ENCODE measurements around the gene FLOT2. TPM values are rescaled to one million over a fixed set of nuclear protein-coding genes. Genes with fewer than 3 reads are reported as not detected.
A peak's percentile ranks its signal among the peaks of the same experiment; 100 is the strongest.

Gene FLOT2
- total RNA-seq, 1 experiment from 2014 or later = 118 TPM

GRCh38 chr17:28846231-28846630 lies 51.3 kb downstream of the FLOT2 start:
- Histone ChIP-seq H3F3A (ENCODE audit: insufficient read depth, low read depth) (peaks cover 16% of the 10 kb centered on the region; the same call in 1 of the 2 replicates), H3K27ac (no peak overlapping the region), H3K4me2 (0 out of 2 replicates have a peak overlapping the region, but pooled peaks have one; percentile 15), H3K9me2 (ENCODE audit: insufficient read depth) (no peaks in the 10 kb centered on the region), H3K79me2 (ENCODE audit: low read depth) (peaks cover 17% of the 10 kb centered on the region), H4K20me1 (ENCODE audit: insufficient read depth) (no peaks in the 10 kb centered on the region), H3K4me3 (no peak overlapping the region), H3K4me1 (replicated peaks; ENCODE audit: insufficient read depth) (peaks cover 12% of the 10 kb centered on the region), H3K36me3 (ENCODE audit: low read depth) (no peaks in the 10 kb centered on the region), H3K27me3 (ENCODE audit: insufficient read depth, low read depth) (no peaks in the 10 kb centered on the region), H3K9me3 (ENCODE audit: insufficient read depth, low read depth) (no peaks in the 10 kb centered on the region), H2AFZ (no peak overlapping the region)
- DNase-seq = peak; percentile 17 to 49
- POLR2A ChIA-PET (ENCODE audit: unreplicated experiment) = interaction anchor here (0.6 kb wide), 1 partner anchor 1148 kb away, joined by 4 read pairs; no protein-coding TSS in a partner anchor
- intact Hi-C loops (cut with micrococcal nuclease; ENCODE audit: unreplicated experiment) = no loop called here
- CTCF ChIA-PET = interaction anchor here (0.6 kb wide), 1 partner anchor 83 kb away, joined by 3 read pairs; no protein-coding TSS in a partner anchor
- BruUV-seq (replicated peaks) = no TSS peak
- TF ChIP-seq CTCF (conservative IDR thresholded peaks at IDR 0.05) (no peak), EZH2 (IDR thresholded peaks at IDR 0.05; ENCODE audit: low read depth) (no peak)

GRCh38 chr17:28843816-28844148 lies 53.8 kb downstream of the FLOT2 start:
- peak overlapping the region; percentile 89; the same call in 1 of the 2 replicates for H3K4me2 ChIP-seq
- no TSS peak for BruUV-seq (replicated peaks)

GRCh38 chr17:28842282-28843012 lies 55.1 kb downstream of the FLOT2 start, which contains the start of gene FAM222B:
FAM222B (minus strand) TSS chr17:28842790; CDS start chr17:28766667, 76,123 bp downstream.
- ChIA-PET CTCF (no interaction called here), POLR2A (ENCODE audit: unreplicated experiment) (interaction anchor here (0.6 to 0.7 kb wide), 5 partner anchors 20 to 801 kb away, joined by 3 to 10 read pairs (median 6); no protein-coding TSS in a partner anchor)
- no peaks in the 10 kb centered on the region for H3K27me3 ChIP-seq (ENCODE audit: insufficient read depth, low read depth)
- peak within 1 kb of the TSS; percentile 89 for H3K4me2 ChIP-seq
- DNase-seq = peak; percentile 63 to 84
- H2AFZ ChIP-seq = peak within 1 kb of the TSS; percentile 100
- intact Hi-C loops (cut with micrococcal nuclease; ENCODE audit: unreplicated experiment) = no loop called here
- TF ChIP-seq EZH2 (IDR thresholded peaks at IDR 0.05; ENCODE audit: low read depth) (no peak), CTCF (conservative IDR thresholded peaks at IDR 0.05) (no peak)
- H3F3A ChIP-seq (ENCODE audit: insufficient read depth, low read depth) = peaks cover 16% of the 10 kb centered on the region; the same call in 1 of the 2 replicates
- no peaks in the 10 kb centered on the region for H3K9me2 ChIP-seq (ENCODE audit: insufficient read depth)
- H3K27ac ChIP-seq = 0 out of 2 replicates have a peak within 1 kb of the TSS, but pooled peaks have one; percentile 20
- H3K9me3 ChIP-seq (ENCODE audit: insufficient read depth, low read depth) = no peaks in the 10 kb centered on the region
- H4K20me1 ChIP-seq (ENCODE audit: insufficient read depth) = no peaks in the 10 kb centered on the region
- peak within 1 kb of the TSS; percentile 89 for H3K4me3 ChIP-seq
- BruUV-seq (replicated peaks) = no TSS peak
- peaks cover 53% of the 10 kb centered on the region for H3K79me2 ChIP-seq (ENCODE audit: low read depth)
- H3K36me3 ChIP-seq (ENCODE audit: low read depth) = no peaks in the 10 kb centered on the region
- peaks cover 12% of the 10 kb centered on the region for H3K4me1 ChIP-seq (replicated peaks; ENCODE audit: insufficient read depth)

More at GRCh38 chr17:28843816-28844148, 53.8 kb downstream of the FLOT2 start:
- POLR2A ChIA-PET (ENCODE audit: unreplicated experiment) = no interaction called here
- intact Hi-C loops (cut with micrococcal nuclease; ENCODE audit: unreplicated experiment) = no loop called here
- no peaks in the 10 kb centered on the region for H3K9me3 ChIP-seq (ENCODE audit: insufficient read depth, low read depth)
- DNase-seq = no peak
- no peak overlapping the region for H3K27ac ChIP-seq
- no peaks in the 10 kb centered on the region for H3K36me3 ChIP-seq (ENCODE audit: low read depth)
- peaks cover 40% of the 10 kb centered on the region for H3K79me2 ChIP-seq (ENCODE audit: low read depth)
- peaks cover 16% of the 10 kb centered on the region; the same call in 1 of the 2 replicates for H3F3A ChIP-seq (ENCODE audit: insufficient read depth, low read depth)
- peaks cover 12% of the 10 kb centered on the region for H3K4me1 ChIP-seq (replicated peaks; ENCODE audit: insufficient read depth)
- H3K4me3 ChIP-seq = no peak overlapping the region
- H4K20me1 ChIP-seq (ENCODE audit: insufficient read depth) = no peaks in the 10 kb centered on the region
- TF ChIP-seq CTCF (conservative IDR thresholded peaks at IDR 0.05) (no peak), EZH2 (IDR thresholded peaks at IDR 0.05; ENCODE audit: low read depth) (no peak)
- CTCF ChIA-PET = interaction anchor here (0.6 to 0.7 kb wide), 3 partner anchors 36 to 80 kb away, joined by 3 to 18 read pairs (median 5); no protein-coding TSS in a partner anchor
- H3K27me3 ChIP-seq (ENCODE audit: insufficient read depth, low read depth) = no peaks in the 10 kb centered on the region
- H3K9me2 ChIP-seq (ENCODE audit: insufficient read depth) = no peaks in the 10 kb centered on the region
- no peak overlapping the region for H2AFZ ChIP-seq

All from PC-9 (cell line).